Right lobe of liver (tissue), 6 donors: Measurements from ENCODE around the gene GOLPH3L. TPM values are rescaled to one million over a fixed set of nuclear protein-coding genes. Genes with fewer than 3 reads are reported as not detected.

Experiments
- ATAC-seq, 4 donors: fragments of 200-7000 bp; cut with Tn5 transposase; one replicate each; pipeline ENCODE4 v1.9.1; 2020; ENCODE audit warnings: mild to moderate bottlenecking in 4 of 4, moderate library complexity in 4 of 4
- DNase-seq, 3 donors: peaks; one replicate each; pipeline ENCODE4 v3.0.0-alpha.2; 2020
- H3K27ac ChIP-seq, 3 donors: fragments of 200-600 bp; one replicate each; pipeline ENCODE4 v1.8.0; 2022
- H3K27me3 ChIP-seq, 2 donors: fragments of 200-600 bp; one replicate each; pipeline ENCODE4 v1.8.0; 2022
- H3K36me3 ChIP-seq, 4 donors: fragments of 200-600 bp; sonication (generic) in 1 of 4; one replicate each; pipeline versions ENCODE4 v1.5.1 to v1.8.0; 2017 to 2022; ENCODE audit warnings: control low read depth in 1 of 4
- H3K4me1 ChIP-seq, 4 donors: fragments of 200-600 bp; sonication (generic) in 1 of 4; one replicate each; pipeline versions ENCODE4 v1.5.1 to v1.8.0; 2017 to 2022; ENCODE audit warnings: control low read depth in 1 of 4
- H3K4me3 ChIP-seq, 3 donors: fragments of 200-600 bp; one replicate each; pipeline ENCODE4 v1.8.0; 2022
- H3K9me3 ChIP-seq, 4 donors: fragments of 200-600 bp; sonication (generic) in 1 of 4; one replicate each; pipeline versions ENCODE4 v1.5.1 to v1.8.0; 2017 to 2022; ENCODE audit warnings: control low read depth in 1 of 4
- CTCF ChIP-seq, 4 donors: fragments of 200-600 bp in 3 of 4; fragments of 450-650 bp in 1 of 4; IDR thresholded peaks; one replicate each; pipeline versions ENCODE4 v1.5.1 to v1.8.0; 2016 to 2022; ENCODE audit warnings: antibody characterized with exemption in 4 of 4, mild to moderate bottlenecking in 2 of 4
- POLR2A ChIP-seq: fragments of 450-650 bp; IDR thresholded peaks from one replicate; pipeline ENCODE4 v1.6.1; 2017; ENCODE audit warnings: antibody characterized with exemption, mild to moderate bottlenecking
- WGBS: methylation state at CpG from one replicate; pipeline ENCODE4 v1.1.6; 2018; ENCODE audit warnings: low coverage, low lambda C conversion rate; ENCODE audit not compliant: insufficient coverage; ENCODE audit errors: missing lambda C conversion rate; 5-methylcytosine and 5-hydroxymethylcytosine counted together
- intact Hi-C, 2 donors: fragments of 100-400 bp; cut with DNase I; formaldehyde crosslinking; loops; one replicate each; pipeline versions ENCODE4 v1.11.2 to v1.14.1; 2022
- total RNA-seq, 6 experiments: library from RNA; depleted of rRNA in 2 of 6; stranded (reverse); fragments of >200 nt in 2 of 6; fragmentation: NEBNext Ultra II Directional in 3 of 6; extraction: Animal tissue kit (Norgen Biotek cat#: 25700) in 3 of 6; gene quantifications; one replicate each; pipeline versions ENCODE4 v1.1.0 to v1.2.4, GENCODE V29; 2016 to 2023
- donor health status: DM: no; HTN: yes; CAD: no.
- donor health status: DM: no; HTN: no; CAD: no.
- donor health status: DM: no; HTN: no; CAD: no.
- donor health status: DM: no; HTN: yes; CAD: no.
- donor health status: DM: no; HTN: yes; CAD: no.

Gene GOLPH3L
- total RNA-seq, 6 experiments from 2014 or later: 4.1 to 15.3 (median 11.2) TPM

GRCh38 chr1:150688763-150689162 lies 8.2 kb downstream of the GOLPH3L start:
- Histone ChIP-seq H3K36me3 (peaks cover 0 to 33% (median 13%) of the 10 kb centered on the region in 4 donors), H3K9me3 (no peaks in the 10 kb centered on the region), H3K27ac (no peak overlapping the region), H3K4me1 (peaks cover 0 to 4% (median 0%) of the 10 kb centered on the region in 4 donors), H3K27me3 (no peaks in the 10 kb centered on the region), H3K4me3 (no peak overlapping the region)
- intact Hi-C loops: no loop called here
- DNase-seq (no peak), ATAC-seq (no peak)
- 71% methylated on average over 1 of the region's 1 CpG for WGBS
- no peak for TF ChIP-seq CTCF (IDR thresholded peaks at IDR 0.05)
- TF ChIP-seq POLR2A: no peak

DNA sequence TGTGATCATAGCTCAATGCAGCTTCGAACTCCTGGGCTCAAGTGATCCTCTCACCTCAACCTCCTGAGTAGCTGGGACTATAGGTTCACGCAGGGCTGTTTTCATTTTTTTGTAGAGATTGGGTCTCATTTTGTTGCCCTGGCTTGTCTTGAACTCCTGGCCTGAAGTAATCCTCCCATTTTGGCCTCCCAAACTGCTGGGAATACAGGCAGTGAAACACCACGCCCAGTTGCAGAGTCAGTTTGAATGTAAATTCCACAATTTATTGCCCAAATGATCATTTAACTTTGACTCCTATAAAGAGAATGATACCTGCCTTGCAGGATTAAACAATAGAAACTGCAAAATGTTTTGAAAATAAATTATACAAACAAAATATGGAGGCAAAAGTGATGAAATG lies 10.7 kb downstream of the GOLPH3L start:
- Histone ChIP-seq H3K9me3 (no peaks in the 10 kb centered on the region), H3K36me3 (peaks cover 0 to 18% (median 6%) of the 10 kb centered on the region in 4 donors), H3K27ac (no peak overlapping the region), H3K4me3 (no peak overlapping the region), H3K4me1 (peaks cover 0 to 4% (median 0%) of the 10 kb centered on the region in 4 donors), H3K27me3 (no peaks in the 10 kb centered on the region)
- ATAC-seq: no peak
- intact Hi-C loops: no loop called here
- TF ChIP-seq POLR2A (no peak), CTCF (IDR thresholded peaks at IDR 0.05) (no peak)
- 100% methylated on average over 2 of the region's 3 CpGs for WGBS
- no peak for DNase-seq

GRCh38 chr1:150683914-150684313 lies 13.0 kb downstream of the GOLPH3L start:
- intact Hi-C loops: no loop called here
- H3K4me1 ChIP-seq: no peaks in the 10 kb centered on the region
- H3K9me3 ChIP-seq: no peaks in the 10 kb centered on the region
- H3K27ac ChIP-seq: no peak overlapping the region
- 71% methylated on average over 1 of the region's 1 CpG for WGBS
- DNase-seq: no peak
- no peak for TF ChIP-seq CTCF (IDR thresholded peaks at IDR 0.05)
- no peak for TF ChIP-seq POLR2A
- H3K27me3 ChIP-seq: no peaks in the 10 kb centered on the region
- H3K4me3 ChIP-seq: no peak overlapping the region
- ATAC-seq: no peak
- peaks cover 0 to 17% (median 6%) of the 10 kb centered on the region in 4 donors for H3K36me3 ChIP-seq

DNA sequence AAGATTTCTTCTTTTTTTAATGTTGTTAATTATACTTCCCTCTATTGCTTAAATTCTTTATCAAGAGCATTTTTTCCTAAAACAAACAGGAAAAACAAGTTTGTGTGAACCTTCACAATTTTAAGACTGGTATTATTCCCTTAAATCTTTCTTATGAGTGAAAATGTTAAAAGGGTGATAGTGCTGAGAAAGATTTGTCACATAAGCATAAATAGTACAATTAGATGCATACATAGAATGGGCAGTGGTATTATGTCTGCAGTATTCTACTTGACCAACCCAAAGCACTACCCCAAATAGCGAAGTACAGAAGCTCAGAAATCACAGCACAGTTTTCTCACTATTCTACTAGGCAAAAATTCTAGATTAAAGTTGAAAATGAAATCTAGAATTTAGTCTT lies 18.0 kb downstream of the GOLPH3L start:
- Histone ChIP-seq H3K27me3 (no peaks in the 10 kb centered on the region), H3K27ac (no peak overlapping the region), H3K4me1 (no peaks in the 10 kb centered on the region), H3K4me3 (no peak overlapping the region), H3K9me3 (no peaks in the 10 kb centered on the region), H3K36me3 (peaks cover 0 to 6% (median 1%) of the 10 kb centered on the region in 4 donors)
- WGBS: 83% methylated on average over 1 of the region's 1 CpG
- intact Hi-C loops: no loop called here
- DNase-seq (no peak), ATAC-seq (no peak)
- TF ChIP-seq POLR2A (no peak), CTCF (IDR thresholded peaks at IDR 0.05) (no peak)

DNA sequence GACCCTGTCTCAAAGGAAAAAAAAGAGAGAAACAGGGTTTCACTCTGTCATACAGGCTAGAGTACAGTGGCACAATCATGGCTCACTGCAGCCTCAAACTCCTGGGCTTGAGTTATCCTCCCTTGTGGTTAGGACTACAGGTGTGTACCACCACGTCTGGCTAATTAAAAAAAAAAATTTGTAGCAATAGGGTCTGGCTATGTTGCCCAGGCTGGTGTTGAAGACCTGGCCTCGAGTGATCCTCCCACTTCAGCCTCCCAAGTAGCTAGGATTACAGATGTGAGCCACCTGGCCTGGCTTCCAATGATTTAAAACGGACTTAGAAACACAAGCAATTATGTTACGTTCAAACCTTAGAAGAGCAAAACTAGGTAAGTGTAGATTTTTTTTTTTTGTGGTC lies 22.1 kb downstream of the GOLPH3L start:
- DNase-seq: no peak
- Histone ChIP-seq H3K4me1 (no peaks in the 10 kb centered on the region), H3K27ac (no peak overlapping the region), H3K9me3 (no peaks in the 10 kb centered on the region), H3K36me3 (no peaks in the 10 kb centered on the region), H3K4me3 (no peak overlapping the region), H3K27me3 (no peaks in the 10 kb centered on the region)
- 93% methylated on average over 2 of the region's 4 CpGs for WGBS
- no peak for TF ChIP-seq POLR2A
- TF ChIP-seq CTCF (IDR thresholded peaks at IDR 0.05): no peak
- intact Hi-C loops: no loop called here
- no peak for ATAC-seq
